ENCODE results near the gene PLCXD3. TPM values are rescaled to one million over a fixed set of nuclear protein-coding genes. Genes with fewer than 3 reads are reported as not detected.

The PLCXD3 gene
- polyA plus RNA-seq, 1 donor (not counting 4 experiments of a cell fraction or from before 2014, with no cell fraction given): not detected

- Histone ChIP-seq H3K9me3 (ENCODE audit: control insufficient read depth, low read depth, low read length) (no peaks in the 10 kb centered on the region), H3K9ac (ENCODE audit: control insufficient read depth, extremely low read depth, insufficient read depth, low read length) (no peak overlapping the region), H3K27ac (ENCODE audit: control insufficient read depth, insufficient read depth, low read length) (no peak overlapping the region), H3K4me3 (ENCODE audit: control insufficient read depth in 2 of 3, extremely low read depth in 1 of 3, insufficient read depth in 2 of 3, low read depth in 1 of 3, low read length in 3 of 3) (no peak overlapping the region), H3K4me2 (ENCODE audit: control insufficient read depth, extremely low read depth, insufficient read depth, low read depth, low read length) (no peak overlapping the region), H3K79me2 (ENCODE audit: control insufficient read depth, insufficient read depth, low read length) (no peaks in the 10 kb centered on the region), H3K27me3 (ENCODE audit: control insufficient read depth, extremely low read depth, insufficient read depth, low read length) (no peaks in the 10 kb centered on the region), H3K36me3 (ENCODE audit: control insufficient read depth in 2 of 2, extremely low read depth in 1 of 2, insufficient read depth in 2 of 2, low read length in 2 of 2) (no peaks in the 10 kb centered on the region), H4K20me1 (ENCODE audit: control insufficient read depth, extremely low read depth, insufficient read depth, low read length) (no peaks in the 10 kb centered on the region), H3K4me1 (ENCODE audit: control insufficient read depth, extremely low read depth, insufficient read depth, low read length) (no peaks in the 10 kb centered on the region), H3K9me1 (ENCODE audit: control insufficient read depth, extremely low read depth, insufficient read depth, low read length) (no peaks in the 10 kb centered on the region), H2AFZ (ENCODE audit: control insufficient read depth, low read length) (no peak overlapping the region)
- FAIRE-seq (no peak), DNase-seq (ENCODE audit: low read depth, low spot score) (no peak)
- dilution Hi-C loops (cut with MboI; ENCODE audit: extremely low pct_ligation_motif_present, low sequenced_read_pairs): no loop called here
- TF ChIP-seq, protein P1, sequence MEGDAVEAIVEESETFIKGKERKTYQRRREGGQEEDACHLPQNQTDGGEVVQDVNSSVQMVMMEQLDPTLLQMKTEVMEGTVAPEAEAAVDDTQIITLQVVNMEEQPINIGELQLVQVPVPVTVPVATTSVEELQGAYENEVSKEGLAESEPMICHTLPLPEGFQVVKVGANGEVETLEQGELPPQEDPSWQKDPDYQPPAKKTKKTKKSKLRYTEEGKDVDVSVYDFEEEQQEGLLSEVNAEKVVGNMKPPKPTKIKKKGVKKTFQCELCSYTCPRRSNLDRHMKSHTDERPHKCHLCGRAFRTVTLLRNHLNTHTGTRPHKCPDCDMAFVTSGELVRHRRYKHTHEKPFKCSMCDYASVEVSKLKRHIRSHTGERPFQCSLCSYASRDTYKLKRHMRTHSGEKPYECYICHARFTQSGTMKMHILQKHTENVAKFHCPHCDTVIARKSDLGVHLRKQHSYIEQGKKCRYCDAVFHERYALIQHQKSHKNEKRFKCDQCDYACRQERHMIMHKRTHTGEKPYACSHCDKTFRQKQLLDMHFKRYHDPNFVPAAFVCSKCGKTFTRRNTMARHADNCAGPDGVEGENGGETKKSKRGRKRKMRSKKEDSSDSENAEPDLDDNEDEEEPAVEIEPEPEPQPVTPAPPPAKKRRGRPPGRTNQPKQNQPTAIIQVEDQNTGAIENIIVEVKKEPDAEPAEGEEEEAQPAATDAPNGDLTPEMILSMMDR (optimal IDR thresholded peaks at IDR 0.05 in 1 of 3, IDR thresholded peaks at IDR 0.05 in 1 of 3, conservative IDR thresholded peaks at IDR 0.05 in 1 of 3; ENCODE audit: extremely low read depth in 1 of 3, insufficient read depth in 2 of 3, low read length in 3 of 3): no peak
- no peak for TF ChIP-seq EZH2 (IDR thresholded peaks at IDR 0.05; ENCODE audit: low read length)
Observed at GRCh38 chr5:41365369-41365768, 145.0 kb downstream of the PLCXD3 start.

DNA sequence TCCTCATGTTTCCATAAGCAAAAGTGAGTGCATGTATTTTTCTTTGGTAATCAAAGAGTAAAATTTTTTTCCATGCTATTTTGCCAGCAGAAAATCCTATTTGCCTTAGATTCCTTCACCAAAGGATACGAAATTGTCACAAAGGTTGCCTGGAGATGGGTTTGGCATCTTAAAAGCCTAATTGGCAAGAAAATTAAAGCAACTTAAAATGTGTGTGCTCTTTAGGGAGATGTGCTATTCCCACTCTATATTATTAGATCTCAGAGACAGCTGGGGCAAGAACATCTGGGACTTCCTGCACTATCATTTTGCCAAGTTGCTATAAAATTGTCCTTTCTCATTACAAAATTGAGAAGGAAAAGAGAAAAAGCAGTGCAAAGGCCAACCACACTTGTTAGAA is 146.1 kb downstream of the PLCXD3 start:
- Histone ChIP-seq H3K79me2 (ENCODE audit: control insufficient read depth, insufficient read depth, low read length) (no peaks in the 10 kb centered on the region), H3K4me2 (ENCODE audit: control insufficient read depth, extremely low read depth, insufficient read depth, low read depth, low read length) (no peak overlapping the region), H4K20me1 (ENCODE audit: control insufficient read depth, extremely low read depth, insufficient read depth, low read length) (no peaks in the 10 kb centered on the region), H2AFZ (ENCODE audit: control insufficient read depth, low read length) (no peak overlapping the region), H3K9ac (ENCODE audit: control insufficient read depth, extremely low read depth, insufficient read depth, low read length) (no peak overlapping the region), H3K27ac (ENCODE audit: control insufficient read depth, insufficient read depth, low read length) (no peak overlapping the region), H3K4me1 (ENCODE audit: control insufficient read depth, extremely low read depth, insufficient read depth, low read length) (no peaks in the 10 kb centered on the region), H3K27me3 (ENCODE audit: control insufficient read depth, extremely low read depth, insufficient read depth, low read length) (no peaks in the 10 kb centered on the region), H3K36me3 (ENCODE audit: control insufficient read depth in 2 of 2, extremely low read depth in 1 of 2, insufficient read depth in 2 of 2, low read length in 2 of 2) (no peaks in the 10 kb centered on the region), H3K4me3 (ENCODE audit: control insufficient read depth in 2 of 3, extremely low read depth in 1 of 3, insufficient read depth in 2 of 3, low read depth in 1 of 3, low read length in 3 of 3) (no peak overlapping the region), H3K9me1 (ENCODE audit: control insufficient read depth, extremely low read depth, insufficient read depth, low read length) (no peaks in the 10 kb centered on the region), H3K9me3 (ENCODE audit: control insufficient read depth, low read depth, low read length) (no peaks in the 10 kb centered on the region)
- DNase-seq (ENCODE audit: low read depth, low spot score) (no peak), FAIRE-seq (no peak)
- TF ChIP-seq EZH2 (IDR thresholded peaks at IDR 0.05; ENCODE audit: low read length): no peak
- TF ChIP-seq, protein P1 (optimal IDR thresholded peaks at IDR 0.05 in 1 of 3, IDR thresholded peaks at IDR 0.05 in 1 of 3, conservative IDR thresholded peaks at IDR 0.05 in 1 of 3; ENCODE audit: extremely low read depth in 1 of 3, insufficient read depth in 2 of 3, low read length in 3 of 3): no peak
- dilution Hi-C loops (cut with MboI; ENCODE audit: extremely low pct_ligation_motif_present, low sequenced_read_pairs): no loop called here
